Measurements from ENCODE around the gene PRKCA.

Gene PRKCA

GRCh38 chr17:66739553-66739952 lies 437.1 kb downstream of the PRKCA start:
- Histone ChIP-seq H3K36me3 (no peaks in the 10 kb centered on the region), H3K27ac (no peak overlapping the region), H3K4me3 (ENCODE audit: low read depth in 1 of 2, low read length in 1 of 2) (no peak overlapping the region), H3K4me1 (ENCODE audit: control insufficient read depth in 1 of 2, insufficient read depth in 1 of 2, low read depth in 1 of 2, low read length in 1 of 2) (no peaks in the 10 kb centered on the region), H3K27me3 (peaks cover 7% of the 10 kb centered on the region), H3K9me3 (no peaks in the 10 kb centered on the region)
- TF ChIP-seq CTCF (IDR thresholded peaks at IDR 0.05): no peak

- Histone ChIP-seq H3K4me3 (ENCODE audit: low read depth in 1 of 2, low read length in 1 of 2) (no peak overlapping the region), H3K9me3 (no peaks in the 10 kb centered on the region), H3K27ac (no peak overlapping the region), H3K27me3 (peaks cover 7% of the 10 kb centered on the region), H3K36me3 (no peaks in the 10 kb centered on the region), H3K4me1 (ENCODE audit: control insufficient read depth in 1 of 2, insufficient read depth in 1 of 2, low read depth in 1 of 2, low read length in 1 of 2) (no peaks in the 10 kb centered on the region)
- no peak for TF ChIP-seq CTCF (IDR thresholded peaks at IDR 0.05)
Observed at GRCh38 chr17:66740226-66740625, 437.8 kb downstream of the PRKCA start.

GRCh38 chr17:66743511-66743910 lies 441.1 kb downstream of the PRKCA start:
- TF ChIP-seq CTCF (IDR thresholded peaks at IDR 0.05): no peak
- Histone ChIP-seq H3K9me3 (no peaks in the 10 kb centered on the region), H3K36me3 (no peaks in the 10 kb centered on the region), H3K27ac (no peak overlapping the region), H3K4me3 (ENCODE audit: low read depth in 1 of 2, low read length in 1 of 2) (no peak overlapping the region), H3K4me1 (ENCODE audit: control insufficient read depth in 1 of 2, insufficient read depth in 1 of 2, low read depth in 1 of 2, low read length in 1 of 2) (no peaks in the 10 kb centered on the region), H3K27me3 (peaks cover 7% of the 10 kb centered on the region)

GRCh38 chr17:66746736-66747135 lies 444.3 kb downstream of the PRKCA start:
- no peak overlapping the region for H3K4me3 ChIP-seq (ENCODE audit: low read depth in 1 of 2, low read length in 1 of 2)

GRCh38 chr17:66747578-66748275 lies 445.3 kb downstream of the PRKCA start:
- no peaks in the 10 kb centered on the region for H3K36me3 ChIP-seq
- H3K4me1 ChIP-seq (ENCODE audit: control insufficient read depth in 1 of 2, insufficient read depth in 1 of 2, low read depth in 1 of 2, low read length in 1 of 2): no peaks in the 10 kb centered on the region
- no peak for TF ChIP-seq CTCF (IDR thresholded peaks at IDR 0.05)
- H3K27me3 ChIP-seq: no peaks in the 10 kb centered on the region
- H3K4me3 ChIP-seq (ENCODE audit: low read depth in 1 of 2, low read length in 1 of 2): no peak overlapping the region
- H3K9me3 ChIP-seq: no peaks in the 10 kb centered on the region
- no peak overlapping the region for H3K27ac ChIP-seq

More at GRCh38 chr17:66746736-66747135, 444.3 kb downstream of the PRKCA start:
- no peak for TF ChIP-seq CTCF (IDR thresholded peaks at IDR 0.05)
- Histone ChIP-seq H3K27ac (no peak overlapping the region), H3K36me3 (no peaks in the 10 kb centered on the region), H3K27me3 (peaks cover under 1% of the 10 kb centered on the region), H3K4me1 (ENCODE audit: control insufficient read depth in 1 of 2, insufficient read depth in 1 of 2, low read depth in 1 of 2, low read length in 1 of 2) (no peaks in the 10 kb centered on the region), H3K9me3 (no peaks in the 10 kb centered on the region)

All from neutrophil (primary cell).